T-cell (primary cell): ENCODE measurements around the gene LOC101059915.
A peak's percentile ranks its signal among the peaks of the same experiment; 100 is the strongest.
"Not testable (repeated sequence)": the region's sequence is repeated elsewhere in the genome, so short reads cannot be mapped to it uniquely, and the experiment has no call there.

ENCODE experiments used
- ATAC-seq, 4 experiments: fragments of 200-7000 bp in 3 of 4; fragments of 150-1000 bp in 1 of 4; cut with Tn5 transposase; replicated peaks in 1 of 4; 1 replicate in 3 of 4; 2 replicates in 1 of 4; pipeline ENCODE4 v1.10.0; 2021; ENCODE audit warnings: moderate library complexity in 3 of 4, mild to moderate bottlenecking in 2 of 4, moderate number of reproducible peaks in 1 of 4
- CTCF ChIA-PET, 2 donors: fragments of 300-600 bp; sonication (Branson Sonifier 250); formaldehyde crosslinking; loops; one replicate each; lab custom pipeline; 2022; ENCODE audit warnings: antibody characterized with exemption in 2 of 2; lab: Charles Lee
- POLR2A ChIA-PET, 2 donors: fragments of 300-600 bp; sonication (Branson Sonifier 250); formaldehyde crosslinking; loops; one replicate each; lab custom pipeline; 2022; ENCODE audit warnings: antibody characterized with exemption in 2 of 2; lab: Charles Lee
- DNase-seq, 35 experiments: peaks; one replicate each; pipeline versions ENCODE4 v3.0.0 to v3.0.0-alpha.2; 2013 to 2023
- H3K27ac ChIP-seq: one replicate; pipeline ENCODE4 v1.5.1; 2013; ENCODE audit warnings: low read length
- H3K27me3 ChIP-seq, 2 experiments: replicated peaks in 1 of 2; 1 replicate in 1 of 2; 2 replicates in 1 of 2; pipeline versions ENCODE4 v1.6.1 to v1.7.0; 2013; ENCODE audit warnings: low read length in 1 of 2, mixed read lengths in 1 of 2; ENCODE audit not compliant: control insufficient read depth in 2 of 2, insufficient read depth in 2 of 2; ENCODE audit errors: extremely low read depth in 1 of 2
- H3K36me3 ChIP-seq, 2 donors: 1 replicate in 1 of 2; 2 replicates in 1 of 2; pipeline versions ENCODE4 v1.6.1 to v1.7.0; 2013; ENCODE audit warnings: low read length in 1 of 2; ENCODE audit not compliant: control insufficient read depth in 2 of 2, insufficient read depth in 1 of 2; ENCODE audit errors: extremely low read depth in 1 of 2
- H3K4me1 ChIP-seq, 2 experiments: 1 replicate in 1 of 2; 2 replicates in 1 of 2; pipeline versions ENCODE4 v1.6.1 to v1.7.0; 2013; ENCODE audit warnings: low read length in 2 of 2, mixed read lengths in 1 of 2; ENCODE audit not compliant: insufficient read depth in 2 of 2, control insufficient read depth in 1 of 2; ENCODE audit errors: extremely low read depth in 1 of 2
- H3K4me3 ChIP-seq, 2 donors: 1 replicate in 1 of 2; 2 replicates in 1 of 2; pipeline versions ENCODE4 v1.5.1 to v1.7.0; 2013; ENCODE audit warnings: mild to moderate bottlenecking in 2 of 2, low read length in 1 of 2, moderate library complexity in 1 of 2; ENCODE audit not compliant: control insufficient read depth in 1 of 2; ENCODE audit errors: extremely low read depth in 1 of 2
- H3K9me3 ChIP-seq: 2 replicates; pipeline ENCODE4 v1.7.0; 2013
- H3K27ac Mint-ChIP-seq, 2 donors: one replicate each; pipeline ENCODE4 v1.8.0; 2020 to 2021; ENCODE audit warnings: mild to moderate bottlenecking in 2 of 2, mixed read lengths in 2 of 2
- H3K27me3 Mint-ChIP-seq, 2 donors: one replicate each; pipeline ENCODE4 v1.8.0; 2021 to 2022; ENCODE audit warnings: mixed read lengths in 2 of 2
- H3K36me3 Mint-ChIP-seq: one replicate; pipeline ENCODE4 v1.8.0; 2021; ENCODE audit warnings: mixed read lengths
- H3K4me1 Mint-ChIP-seq, 3 donors: one replicate each; pipeline ENCODE4 v1.8.0; 2020 to 2022; ENCODE audit warnings: mixed read lengths in 3 of 3, mild to moderate bottlenecking in 1 of 3
- H3K4me3 Mint-ChIP-seq, 3 donors: one replicate each; pipeline ENCODE4 v1.8.0; 2020 to 2022; ENCODE audit warnings: mild to moderate bottlenecking in 3 of 3, mixed read lengths in 3 of 3, moderate library complexity in 3 of 3
- H3K9me3 Mint-ChIP-seq, 3 donors: one replicate each; pipeline ENCODE4 v1.8.0; 2020 to 2022; ENCODE audit warnings: mixed read lengths in 3 of 3
- WGBS: methylation state at CpG from one replicate; pipeline ENCODE4 v1.1.5; 2013; ENCODE audit warnings: missing lambda C conversion rate; ENCODE audit not compliant: insufficient coverage; 5-methylcytosine and 5-hydroxymethylcytosine counted together

The LOC101059915 gene

DNA sequence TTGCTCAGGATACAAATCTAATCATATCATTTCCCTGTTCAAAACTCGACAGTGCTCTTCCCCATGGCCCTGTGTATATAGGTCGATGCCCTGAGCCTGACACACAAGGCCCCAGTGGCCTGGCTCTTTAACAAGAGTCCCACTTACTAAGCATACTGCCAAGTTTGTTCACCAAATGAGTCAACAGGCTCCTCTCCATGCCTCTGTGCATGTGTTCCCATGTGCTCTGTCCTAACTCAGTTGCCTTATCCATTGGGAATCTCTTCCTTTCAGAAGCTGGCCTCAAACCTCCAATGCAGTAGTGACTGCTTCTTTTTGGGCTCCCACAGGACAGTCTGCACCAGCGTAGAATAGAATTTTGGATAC lies 30.1 kb upstream of the LOC101059915 start:
- Mint-ChIP-seq H3K4me3 (no peak overlapping the region), H3K9me3 (no peaks in the 10 kb centered on the region), H3K27me3 (peaks cover 0 to 4% of the 10 kb centered on the region in 2 donors), H3K36me3 (no peaks in the 10 kb centered on the region), H3K27ac (peak overlapping the region; percentile 71 to 86), H3K4me1 (peaks cover 14 to 18% (median 15%) of the 10 kb centered on the region in 3 donors)
- Histone ChIP-seq H3K4me1 (peaks cover 0 to 43% of the 10 kb centered on the region in 2 experiments), H3K9me3 (no peaks in the 10 kb centered on the region), H3K36me3 (no peaks in the 10 kb centered on the region), H3K4me3 (no peak overlapping the region), H3K27me3 (no peaks in the 10 kb centered on the region), H3K27ac (peak overlapping the region; percentile 64)
- peak in 2 of 4 experiments; percentile 18 to 45 for ATAC-seq
- DNase-seq: no peak
- ChIA-PET CTCF (interaction anchor here in 1 of 2 donors (1.5 kb wide), 1 partner anchor 13 kb away, joined by 5 read pairs; no protein-coding TSS in a partner anchor), POLR2A (no interaction called here)
- 80% methylated on average over 2 of the region's 3 CpGs for WGBS

DNA sequence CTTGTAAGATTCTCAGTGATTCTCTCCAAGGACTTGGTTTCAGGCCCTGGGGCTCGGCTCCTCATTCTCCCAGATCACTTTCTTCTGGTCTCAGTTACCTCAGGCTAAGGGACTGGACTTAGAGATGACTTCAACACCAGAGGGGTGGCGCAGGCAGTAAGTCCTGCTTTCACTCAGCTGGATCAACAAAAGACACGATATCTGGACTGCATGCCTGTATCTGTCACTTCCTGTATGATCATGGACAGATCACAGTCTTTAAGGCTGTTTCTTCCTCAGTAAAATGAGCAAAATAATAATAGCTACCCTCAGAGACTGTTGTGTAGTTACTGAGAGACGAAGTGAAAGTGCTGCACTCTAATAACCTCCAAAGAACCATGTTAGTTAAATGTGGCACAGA lies 29.5 kb upstream of the LOC101059915 start:
- Histone ChIP-seq H3K27me3 (no peaks in the 10 kb centered on the region), H3K4me1 (peaks cover 0 to 43% of the 10 kb centered on the region in 2 experiments), H3K36me3 (no peaks in the 10 kb centered on the region), H3K4me3 (no peak overlapping the region), H3K9me3 (no peaks in the 10 kb centered on the region), H3K27ac (peak overlapping the region; percentile 64)
- Mint-ChIP-seq H3K36me3 (no peaks in the 10 kb centered on the region), H3K9me3 (no peaks in the 10 kb centered on the region), H3K4me1 (peaks cover 14 to 18% (median 15%) of the 10 kb centered on the region in 3 donors), H3K4me3 (no peak overlapping the region), H3K27ac (no peak overlapping the region), H3K27me3 (no peaks in the 10 kb centered on the region)
- peak in 1 of 35 experiments; percentile 18 for DNase-seq
- ChIA-PET CTCF (no interaction called here), POLR2A (no interaction called here)
- 49% methylated on average over 2 of the region's 4 CpGs for WGBS
- peak in 2 of 4 experiments; percentile 15 to 30 for ATAC-seq

DNA sequence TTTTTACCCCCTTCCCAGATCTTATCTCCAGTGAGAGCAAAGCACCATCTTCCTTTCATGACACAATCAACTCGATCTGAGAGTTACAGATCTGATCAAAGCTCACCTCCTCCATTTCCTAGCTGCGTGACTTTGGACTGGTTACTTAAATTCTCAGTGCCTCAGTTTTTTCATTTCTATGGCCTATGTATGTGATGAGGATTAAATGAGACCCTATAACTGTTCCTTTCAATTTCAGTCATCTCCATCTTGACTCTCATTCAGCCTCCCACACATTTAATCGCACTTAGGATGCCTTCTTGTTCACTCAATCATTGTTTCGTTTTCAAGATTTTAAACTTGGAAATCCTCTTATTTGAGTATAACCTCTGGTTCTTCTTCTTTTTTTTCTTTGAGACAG lies 28.9 kb upstream of the LOC101059915 start:
- Histone ChIP-seq H3K36me3 (no peaks in the 10 kb centered on the region), H3K27ac (peak overlapping the region; percentile 64), H3K9me3 (no peaks in the 10 kb centered on the region), H3K4me1 (peaks cover 0 to 43% of the 10 kb centered on the region in 2 experiments), H3K27me3 (no peaks in the 10 kb centered on the region), H3K4me3 (no peak overlapping the region)
- DNase-seq (peak in 1 of 35 experiments; percentile 14), ATAC-seq (no peak)
- ChIA-PET CTCF (no interaction called here), POLR2A (interaction anchor here in 1 of 2 donors (0.7 kb wide), 1 partner anchor 104 kb away, joined by 3 read pairs; no protein-coding TSS in a partner anchor)
- Mint-ChIP-seq H3K9me3 (no peaks in the 10 kb centered on the region), H3K4me3 (no peak overlapping the region), H3K27ac (no peak overlapping the region), H3K4me1 (peaks cover 14 to 18% (median 15%) of the 10 kb centered on the region in 3 donors), H3K27me3 (no peaks in the 10 kb centered on the region), H3K36me3 (no peaks in the 10 kb centered on the region)
- WGBS: no CpG with 5 or more reads among the region's 4 CpGs

DNA sequence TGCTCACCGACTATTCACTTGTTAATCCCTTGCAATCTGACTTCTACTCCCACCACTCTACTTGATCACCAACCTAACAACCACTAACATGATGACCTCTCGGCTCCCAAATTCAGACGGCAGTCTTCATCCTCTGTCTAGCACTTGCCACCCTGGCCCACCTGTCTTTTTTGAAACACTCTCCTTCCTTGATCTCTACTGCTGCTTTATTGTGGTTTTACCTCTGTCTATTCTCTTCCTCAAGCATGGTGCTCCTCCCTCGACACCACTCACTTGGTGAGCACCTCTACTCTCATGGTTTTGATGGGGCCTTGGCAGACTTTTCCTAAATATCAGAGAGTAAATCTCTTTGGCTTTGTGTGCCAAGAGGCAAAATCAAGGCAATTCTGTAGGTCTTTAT lies 27.3 kb upstream of the LOC101059915 start:
- Histone ChIP-seq H3K4me3 (no peak overlapping the region), H3K27ac (no peak overlapping the region), H3K27me3 (no peaks in the 10 kb centered on the region), H3K9me3 (no peaks in the 10 kb centered on the region), H3K4me1 (peaks cover 0 to 43% of the 10 kb centered on the region in 2 experiments), H3K36me3 (no peaks in the 10 kb centered on the region)
- H3K36me3 Mint-ChIP-seq: no peaks in the 10 kb centered on the region
- peaks cover 14 to 18% (median 15%) of the 10 kb centered on the region in 3 donors for H3K4me1 Mint-ChIP-seq
- ChIA-PET CTCF (no interaction called here), POLR2A (no interaction called here)
- no peaks in the 10 kb centered on the region for H3K27me3 Mint-ChIP-seq
- no peaks in the 10 kb centered on the region for H3K9me3 Mint-ChIP-seq
- H3K4me3 Mint-ChIP-seq: no peak overlapping the region
- 60% methylated on average over 1 of the region's 4 CpGs for WGBS
- ATAC-seq (peak; percentile 57 to 81 (median 76)), DNase-seq (peak in 1 of 35 experiments; percentile 43)
- no peak overlapping the region for H3K27ac Mint-ChIP-seq

DNA sequence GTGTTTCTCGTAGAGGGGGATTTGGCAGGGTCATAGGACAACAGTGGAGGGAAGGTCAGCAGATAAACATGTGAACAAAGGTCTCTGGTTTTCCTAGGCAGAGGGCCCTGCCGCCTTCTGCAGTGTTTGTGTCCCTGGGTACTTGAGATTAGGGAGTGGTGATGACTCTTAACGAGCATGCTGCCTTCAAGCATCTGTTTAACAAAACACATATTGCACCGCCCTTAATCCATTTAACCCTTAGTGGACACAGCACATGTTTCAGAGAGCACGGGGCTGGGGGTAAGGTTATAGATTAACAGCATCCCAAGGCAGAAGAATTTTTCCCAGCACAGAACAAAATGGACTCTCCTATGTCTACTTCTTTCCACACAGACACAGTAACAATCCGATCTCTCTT lies 22.9 kb upstream of the LOC101059915 start:
- POLR2A ChIA-PET, H3K4me1 Mint-ChIP-seq, H3K27me3 ChIP-seq, H3K9me3 Mint-ChIP-seq, CTCF ChIA-PET, H3K9me3 ChIP-seq, H3K27ac ChIP-seq, H3K27me3 Mint-ChIP-seq, H3K36me3 ChIP-seq, ATAC-seq, DNase-seq, H3K4me3 ChIP-seq, H3K27ac Mint-ChIP-seq, H3K4me3 Mint-ChIP-seq, H3K36me3 Mint-ChIP-seq: not testable (repeated sequence)
- H3K4me1 ChIP-seq: peaks cover 0 to 11% of the 10 kb centered on the region in 2 experiments
- no CpG with 5 or more reads among the region's 6 CpGs for WGBS

DNA sequence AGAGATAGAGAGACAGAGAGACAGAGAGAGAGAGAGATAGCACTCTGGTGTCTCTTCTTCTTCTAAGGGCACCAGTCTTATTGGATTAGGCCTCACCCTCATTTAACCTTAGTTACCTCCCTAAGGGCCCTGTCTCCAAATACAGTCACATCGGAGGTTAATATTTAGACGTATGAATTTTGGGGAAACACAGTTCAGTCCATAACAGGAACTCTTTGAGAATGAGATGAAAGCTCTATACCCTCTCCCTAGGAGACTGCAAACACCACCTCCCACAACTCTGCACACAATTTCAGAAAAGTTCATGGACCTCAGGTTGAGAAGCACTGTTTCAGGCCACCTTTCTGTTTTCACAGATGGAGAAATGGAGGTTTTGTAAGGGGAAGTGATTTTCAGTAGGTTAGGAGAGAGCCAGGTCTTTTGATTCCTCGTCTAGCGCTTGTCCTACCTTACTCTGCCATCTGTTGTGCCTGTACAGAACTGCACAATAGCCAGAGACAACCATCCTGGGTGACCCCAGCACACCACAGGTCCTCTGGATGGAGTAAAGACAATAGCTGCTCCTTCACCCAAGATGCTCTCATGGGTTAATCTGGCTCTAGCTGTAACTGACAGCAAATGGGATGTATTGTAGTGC lies 16.9 kb upstream of the LOC101059915 start:
- no peaks in the 10 kb centered on the region for H3K36me3 Mint-ChIP-seq
- peaks cover 0 to 13% (median 9%) of the 10 kb centered on the region in 3 donors for H3K4me1 Mint-ChIP-seq
- peaks cover 0 to 4% of the 10 kb centered on the region in 2 experiments for H3K4me1 ChIP-seq
- H3K27me3 Mint-ChIP-seq: peaks cover 0 to 5% of the 10 kb centered on the region in 2 donors
- H3K36me3 ChIP-seq: no peaks in the 10 kb centered on the region
- H3K4me3 Mint-ChIP-seq: no peak overlapping the region
- H3K27ac ChIP-seq: no peak overlapping the region
- no peaks in the 10 kb centered on the region for H3K9me3 Mint-ChIP-seq
- DNase-seq (peak in 4 of 35 experiments; percentile 18 to 61 (median 30)), ATAC-seq (peak; percentile 70 to 85 (median 76))
- no peak overlapping the region for H3K27ac Mint-ChIP-seq
- ChIA-PET POLR2A (interaction anchor here in 1 of 2 donors (0.7 kb wide), 1 partner anchor 565 kb away, joined by 3 read pairs; no protein-coding TSS in a partner anchor), CTCF (interaction anchor here in 1 of 2 donors (0.5 kb wide), 1 partner anchor 397 kb away, joined by 3 read pairs; the partner anchor contains the start of gene ZMYM3)
- no CpG with 5 or more reads among the region's 4 CpGs for WGBS
- H3K4me3 ChIP-seq: no peak overlapping the region
- no peaks in the 10 kb centered on the region for H3K9me3 ChIP-seq
- H3K27me3 ChIP-seq: no peaks in the 10 kb centered on the region
